ENCODE results near the gene NLRP11. TPM values are rescaled to one million over a fixed set of nuclear protein-coding genes. Genes with fewer than 3 reads are reported as not detected.

The NLRP11 gene
- total and polyA plus RNA-seq, 10 of the 15 experiments (the other 5 are each of a cell fraction or from before 2014, with no cell fraction given): 0.02 to 16.2 (median 0.09) TPM; not detected in 5

GRCh38 chr19:55781112-55781511, 50.7 kb downstream of the NLRP11 start:
- no peak overlapping the region for H3K9ac ChIP-seq (ENCODE audit: control insufficient read depth, insufficient read depth, low read length)
- CTCF ChIA-PET: no interaction called here
- H3K27me3 ChIP-seq (replicated peaks in 1 of 2; ENCODE audit: control insufficient read depth in 2 of 2, insufficient read depth in 2 of 2, low read length in 1 of 2): no peaks in the 10 kb centered on the region
- RAD21 ChIA-PET (ENCODE audit: unreplicated experiment): interaction anchor here (0.6 kb wide), 1 partner anchor 49 kb away, joined by 4 read pairs; no protein-coding TSS in a partner anchor
- in situ Hi-C loops (cut with MboI): no loop called here
- no peak overlapping the region for H3K4me2 ChIP-seq (ENCODE audit: control insufficient read depth, insufficient read depth)
- no peaks in the 10 kb centered on the region for H3K36me3 ChIP-seq (ENCODE audit: control insufficient read depth in 2 of 2, insufficient read depth in 2 of 2, low read length in 1 of 2)
- no peaks in the 10 kb centered on the region; the same call in 2 of the 3 replicates for H3K9me3 ChIP-seq (replicated peaks; ENCODE audit: control insufficient read depth, insufficient read depth, low read length)
- H4K20me1 ChIP-seq (ENCODE audit: control insufficient read depth, insufficient read depth): no peaks in the 10 kb centered on the region
- 47% methylated on average over 5 of the region's 5 CpGs for WGBS (ENCODE audit: insufficient coverage, insufficient replicate concordance, low lambda C conversion rate, missing lambda C conversion rate)
- intact Hi-C loops (cut with micrococcal nuclease; ENCODE audit: unreplicated experiment): no loop called here
- FAIRE-seq (no peak), DNase-seq (ENCODE audit: low read depth, low spot score) (no peak), ATAC-seq (no peak)
- no peaks in the 10 kb centered on the region for H3K79me2 ChIP-seq (ENCODE audit: control insufficient read depth, insufficient read depth, low read length)
- BruUV-seq (replicated peaks): no TSS peak
- SMC1A ChIA-PET (ENCODE audit: uncharacterized antibody, unreplicated experiment): no interaction called here
- H3K4me3 ChIP-seq: no peak overlapping the region
- H2AFZ ChIP-seq (ENCODE audit: control insufficient read depth, low read depth, low read length): no peak overlapping the region
- no peaks in the 10 kb centered on the region for H3K4me1 ChIP-seq (ENCODE audit: control insufficient read depth, insufficient read depth, low read length)
- no peak for TF ChIP-seq ZNF592 (IDR thresholded peaks at IDR 0.05)
- no peak for TF ChIP-seq TARDBP (IDR thresholded peaks at IDR 0.05; ENCODE audit: borderline replicate concordance)
- no peak for TF ChIP-seq KLF5 (IDR thresholded peaks at IDR 0.05; ENCODE audit: partially characterized antibody)
- no peak for TF ChIP-seq RAD21 (IDR thresholded peaks at IDR 0.05; ENCODE audit: insufficient read depth, low read depth, low read length)
- no peak for TF ChIP-seq ZNF24 (IDR thresholded peaks at IDR 0.05)
- TF ChIP-seq HSF1 (IDR thresholded peaks at IDR 0.05; ENCODE audit: low read depth, low read length): no peak
- no peak for TF ChIP-seq CBX5 (IDR thresholded peaks at IDR 0.05; ENCODE audit: low read depth)
- no peak for TF ChIP-seq JUND (IDR thresholded peaks at IDR 0.05; ENCODE audit: low read depth, low read length)
- no peak for TF ChIP-seq CHD2 (IDR thresholded peaks at IDR 0.05; ENCODE audit: borderline replicate concordance, low read depth, low read length)
- no peak for TF ChIP-seq ZZZ3 (IDR thresholded peaks at IDR 0.05; ENCODE audit: control insufficient read depth, insufficient read length, low read depth)
- no peak for TF ChIP-seq WRNIP1 (IDR thresholded peaks at IDR 0.05; ENCODE audit: borderline replicate concordance, low read depth, low read length)
- no peak for TF ChIP-seq RAD51 (IDR thresholded peaks at IDR 0.05)
- TF ChIP-seq ATF3 (IDR thresholded peaks at IDR 0.05; ENCODE audit: borderline replicate concordance, extremely low read depth, low read depth, low read length): no peak
- no peak for TF ChIP-seq ZNF274 (IDR thresholded peaks at IDR 0.05; ENCODE audit: insufficient read depth, insufficient read length)
- POLR2A ChIA-PET: no interaction called here
- no peak overlapping the region for H3K27ac ChIP-seq (ENCODE audit: control insufficient read depth, insufficient read depth)
